Smooth muscle cell of bladder (primary cell): Measurements from ENCODE around the gene NRBP1. TPM values are rescaled to one million over a fixed set of nuclear protein-coding genes. Genes with fewer than 3 reads are reported as not detected.

Experiments used
- total RNA-seq: library from RNA; depleted of rRNA; stranded (reverse); fragments of >200 nt; gene quantifications from 2 replicates; pipeline ENCODE4 v1.2.3, GENCODE V29; 2014

The NRBP1 gene
- total RNA-seq: 89.6 and 102 TPM in 2 replicates

GRCh38 chr2:27428213-27428977 is at the start of gene NRBP1:
NRBP1 (plus strand) TSS chr2:27428631; CDS start chr2:27433274, 4,643 bp downstream.

GRCh38 chr2:27380626-27381545 is 47.5 kb upstream of the NRBP1 start, which contains the start of gene ZNF513:
ZNF513 (minus strand) TSS chr2:27380734; CDS start chr2:27380526, 208 bp downstream.

DNA sequence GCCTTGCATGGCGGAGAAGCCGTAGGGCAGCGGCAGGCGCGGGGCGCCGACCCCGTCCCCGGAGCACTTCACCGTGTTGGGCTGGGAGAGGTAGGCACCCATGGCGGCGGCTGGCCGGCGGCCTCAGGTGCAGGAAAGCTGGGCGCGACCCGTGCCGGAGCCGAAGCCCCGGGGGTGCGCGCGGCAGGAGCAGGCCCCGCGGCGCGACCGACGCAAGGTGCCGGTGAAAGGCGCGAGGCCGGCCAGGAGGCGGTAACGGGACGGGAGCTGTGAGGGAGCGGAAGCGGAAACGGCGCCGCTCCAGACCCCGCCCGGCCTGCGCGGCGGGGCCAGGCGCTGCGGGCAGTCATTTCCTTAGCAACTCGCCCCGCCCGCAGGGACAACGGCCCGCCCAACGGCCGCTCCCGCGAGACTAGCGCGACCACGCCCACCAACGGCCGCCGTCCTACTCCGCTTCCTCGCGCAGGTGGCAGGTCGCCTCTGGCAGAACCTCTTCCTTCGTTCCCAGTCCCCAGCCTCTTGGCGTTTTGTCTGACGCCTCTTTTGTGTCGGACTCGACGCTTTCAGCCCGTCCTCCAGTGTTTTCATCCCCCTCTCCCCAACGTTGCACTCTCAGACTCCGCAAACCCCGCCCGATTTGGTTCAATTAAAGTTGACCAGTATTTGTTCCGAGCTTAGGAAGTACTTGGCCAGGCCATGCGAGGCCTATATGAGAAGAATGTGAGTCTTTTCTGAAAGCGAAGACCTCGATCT is 18.9 kb upstream of the NRBP1 start, which contains the start of gene PPM1G:
Gene PPM1G, minus strand, starts transcription at position 271 of the 753 bp plus-strand sequence. Its CDS starts 169 bp downstream, at position 102.

GRCh38 chr2:27441958-27442919 is 13.8 kb downstream of the NRBP1 start, which contains the start of gene KRTCAP3:
KRTCAP3 (plus strand) TSS chr2:27442381; CDS start chr2:27442413, 32 bp downstream.

GRCh38 chr2:27489498-27490397 is 61.3 kb downstream of the NRBP1 start, which contains the start of gene IFT172:
IFT172 (minus strand) TSS chr2:27489743; CDS start chr2:27489653, 90 bp downstream.

Other genes with a start within 250 kb of the NRBP1 start
- 247 and 248 TPM in 2 replicates for gene ATRAID, start 216.6 kb upstream of the NRBP1 start, total RNA-seq
- gene SLC5A6, start 216.4 kb upstream of the NRBP1 start, total RNA-seq: 11.5 and 14.7 TPM in 2 replicates
- 19.6 and 28.0 TPM in 2 replicates for gene CAD, start 211.3 kb upstream of the NRBP1 start, total RNA-seq
- gene SLC30A3, start 165.6 kb upstream of the NRBP1 start, total RNA-seq: under 0.01 TPM in 1 of 2 replicates, not detected in the other
- not detected in 2 replicates for gene DNAJC5G, start 153.2 kb upstream of the NRBP1 start, total RNA-seq
- 0.14 TPM in 1 of 2 replicates, not detected in the other for gene TRIM54, start 146.2 kb upstream of the NRBP1 start, total RNA-seq
- 0.14 and 0.83 TPM in 2 replicates for gene UCN, start 120.2 kb upstream of the NRBP1 start, total RNA-seq
- gene MPV17, start 105.5 kb upstream of the NRBP1 start, total RNA-seq: 59.4 and 68.0 TPM in 2 replicates
- 18.2 and 21.4 TPM in 2 replicates for gene GTF3C2, start 71.9 kb upstream of the NRBP1 start, total RNA-seq
- gene EIF2B4, start 58.3 kb upstream of the NRBP1 start, total RNA-seq: 30.0 and 33.3 TPM in 2 replicates
- gene SNX17, start 58.0 kb upstream of the NRBP1 start, total RNA-seq: 138 and 143 TPM in 2 replicates
- gene ZNF513, start 47.9 kb upstream of the NRBP1 start, total RNA-seq: 6.5 and 7.0 TPM in 2 replicates
- gene PPM1G, start 19.0 kb upstream of the NRBP1 start, total RNA-seq: 63.6 and 67.7 TPM in 2 replicates
- gene KRTCAP3, start 13.8 kb downstream of the NRBP1 start, total RNA-seq: 0.18 TPM in 1 of 2 replicates, not detected in the other
- gene IFT172, start 61.1 kb downstream of the NRBP1 start, total RNA-seq: 27.2 and 33.1 TPM in 2 replicates
- gene FNDC4, start 66.6 kb downstream of the NRBP1 start, total RNA-seq: 11.9 and 14.0 TPM in 2 replicates
- gene GCKR, start 68.2 kb downstream of the NRBP1 start, total RNA-seq: 0.14 and 0.55 TPM in 2 replicates
- gene ZNF512, start 154.4 kb downstream of the NRBP1 start, total RNA-seq: 11.1 and 12.4 TPM in 2 replicates
- 1.3 TPM in 2 replicates for gene CCDC121, start 200.4 kb downstream of the NRBP1 start, total RNA-seq
- 22.6 and 26.2 TPM in 2 replicates for gene GPN1, start 200.4 kb downstream of the NRBP1 start, total RNA-seq
- 13.9 and 16.5 TPM in 2 replicates for gene SUPT7L, start 235.0 kb downstream of the NRBP1 start, total RNA-seq
- gene SLC4A1AP, start 235.3 kb downstream of the NRBP1 start, total RNA-seq: 24.0 and 25.6 TPM in 2 replicates